Measurements from ENCODE around the gene ZNF608.

DNA sequence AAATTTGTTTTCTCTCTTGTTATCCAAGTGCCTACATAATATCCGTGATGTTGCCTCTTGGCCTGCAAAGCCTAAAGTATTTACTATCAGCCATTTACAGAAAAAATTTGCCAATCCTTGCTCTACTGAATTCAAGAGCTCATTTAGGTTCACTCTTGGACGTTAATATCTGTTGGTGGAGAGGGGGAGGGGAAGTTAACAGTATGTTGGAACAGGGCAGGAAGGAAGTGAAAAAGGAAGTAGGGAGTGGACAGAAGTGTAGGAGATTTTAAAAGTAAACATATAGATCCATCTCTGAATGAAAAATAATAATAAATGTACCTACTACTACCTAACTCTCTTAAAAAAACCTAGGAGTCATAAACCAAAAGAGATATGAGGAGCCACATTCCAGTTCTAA, 32.8 kb downstream of the ZNF608 start:
- no peak for TF ChIP-seq NONO (IDR thresholded peaks at IDR 0.05; ENCODE audit: low read depth in 2 of 2, low read length in 1 of 2)
- TF ChIP-seq, protein P1, sequence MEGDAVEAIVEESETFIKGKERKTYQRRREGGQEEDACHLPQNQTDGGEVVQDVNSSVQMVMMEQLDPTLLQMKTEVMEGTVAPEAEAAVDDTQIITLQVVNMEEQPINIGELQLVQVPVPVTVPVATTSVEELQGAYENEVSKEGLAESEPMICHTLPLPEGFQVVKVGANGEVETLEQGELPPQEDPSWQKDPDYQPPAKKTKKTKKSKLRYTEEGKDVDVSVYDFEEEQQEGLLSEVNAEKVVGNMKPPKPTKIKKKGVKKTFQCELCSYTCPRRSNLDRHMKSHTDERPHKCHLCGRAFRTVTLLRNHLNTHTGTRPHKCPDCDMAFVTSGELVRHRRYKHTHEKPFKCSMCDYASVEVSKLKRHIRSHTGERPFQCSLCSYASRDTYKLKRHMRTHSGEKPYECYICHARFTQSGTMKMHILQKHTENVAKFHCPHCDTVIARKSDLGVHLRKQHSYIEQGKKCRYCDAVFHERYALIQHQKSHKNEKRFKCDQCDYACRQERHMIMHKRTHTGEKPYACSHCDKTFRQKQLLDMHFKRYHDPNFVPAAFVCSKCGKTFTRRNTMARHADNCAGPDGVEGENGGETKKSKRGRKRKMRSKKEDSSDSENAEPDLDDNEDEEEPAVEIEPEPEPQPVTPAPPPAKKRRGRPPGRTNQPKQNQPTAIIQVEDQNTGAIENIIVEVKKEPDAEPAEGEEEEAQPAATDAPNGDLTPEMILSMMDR (IDR thresholded peaks at IDR 0.05 in 2 of 3, conservative IDR thresholded peaks at IDR 0.05 in 1 of 3; ENCODE audit: insufficient read depth in 2 of 3, low read depth in 1 of 3, low read length in 3 of 3) = no peak
- TF ChIP-seq ZBTB7A (IDR thresholded peaks at IDR 0.05; ENCODE audit: borderline replicate concordance, control insufficient read depth, low read depth, low read length) = no peak
- no peak for TF ChIP-seq POLR2A (conservative IDR thresholded peaks at IDR 0.05)
- TF ChIP-seq CBFB (CRISPR knock-in tag; IDR thresholded peaks at IDR 0.05) = no peak
- TF ChIP-seq DPF2 (IDR thresholded peaks at IDR 0.05) = no peak
- TF ChIP-seq ADNP (tag; IDR thresholded peaks at IDR 0.05) = no peak
- TF ChIP-seq FOXA1 (IDR thresholded peaks at IDR 0.05; ENCODE audit: borderline replicate concordance) = no peak
- TF ChIP-seq, protein P2, sequence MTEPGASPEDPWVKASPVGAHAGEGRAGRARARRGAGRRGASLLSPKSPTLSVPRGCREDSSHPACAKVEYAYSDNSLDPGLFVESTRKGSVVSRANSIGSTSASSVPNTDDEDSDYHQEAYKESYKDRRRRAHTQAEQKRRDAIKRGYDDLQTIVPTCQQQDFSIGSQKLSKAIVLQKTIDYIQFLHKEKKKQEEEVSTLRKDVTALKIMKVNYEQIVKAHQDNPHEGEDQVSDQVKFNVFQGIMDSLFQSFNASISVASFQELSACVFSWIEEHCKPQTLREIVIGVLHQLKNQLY (CRISPR knock-in tag; conservative IDR thresholded peaks at IDR 0.05) = no peak
- TF ChIP-seq HNRNPUL1 (IDR thresholded peaks at IDR 0.05; ENCODE audit: low read length) = no peak
